GM10266 (cell line): ENCODE data around the gene ANGEL1.

Experiments
- DNase-seq: peaks from one replicate; pipeline ENCODE4 v3.0.0; 2012; ENCODE audit errors: extremely low spot score
- TF ChIP-seq, protein P1 (sequence below): IDR thresholded peaks from 2 replicates; pipeline ENCODE4 v1.5.1; 2012; ENCODE audit warnings: mild to moderate bottlenecking, low read depth; ENCODE audit not compliant: control insufficient read depth, insufficient read depth; ENCODE audit errors: missing control alignments

Gene ANGEL1

DNA sequence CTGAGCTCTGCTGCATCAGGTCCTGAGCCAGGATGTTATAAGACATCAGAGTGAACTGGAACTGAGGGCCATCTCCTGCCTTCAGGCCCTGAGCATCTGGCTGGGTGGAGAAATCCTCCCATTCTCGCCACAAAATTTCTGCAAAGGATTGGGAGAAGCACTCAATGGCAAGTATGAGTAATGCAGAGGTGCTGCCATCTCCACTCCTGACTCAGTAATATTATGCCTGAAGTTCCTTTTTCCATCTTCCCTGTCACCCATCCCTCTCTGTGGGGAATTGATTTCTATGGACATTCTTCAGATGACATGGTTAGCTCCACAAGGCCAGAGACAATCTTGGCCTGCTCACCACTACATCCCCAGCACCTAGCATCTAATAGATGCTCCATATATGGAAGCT, 4.7 kb downstream of the ANGEL1 start:
- TF ChIP-seq, protein P1, sequence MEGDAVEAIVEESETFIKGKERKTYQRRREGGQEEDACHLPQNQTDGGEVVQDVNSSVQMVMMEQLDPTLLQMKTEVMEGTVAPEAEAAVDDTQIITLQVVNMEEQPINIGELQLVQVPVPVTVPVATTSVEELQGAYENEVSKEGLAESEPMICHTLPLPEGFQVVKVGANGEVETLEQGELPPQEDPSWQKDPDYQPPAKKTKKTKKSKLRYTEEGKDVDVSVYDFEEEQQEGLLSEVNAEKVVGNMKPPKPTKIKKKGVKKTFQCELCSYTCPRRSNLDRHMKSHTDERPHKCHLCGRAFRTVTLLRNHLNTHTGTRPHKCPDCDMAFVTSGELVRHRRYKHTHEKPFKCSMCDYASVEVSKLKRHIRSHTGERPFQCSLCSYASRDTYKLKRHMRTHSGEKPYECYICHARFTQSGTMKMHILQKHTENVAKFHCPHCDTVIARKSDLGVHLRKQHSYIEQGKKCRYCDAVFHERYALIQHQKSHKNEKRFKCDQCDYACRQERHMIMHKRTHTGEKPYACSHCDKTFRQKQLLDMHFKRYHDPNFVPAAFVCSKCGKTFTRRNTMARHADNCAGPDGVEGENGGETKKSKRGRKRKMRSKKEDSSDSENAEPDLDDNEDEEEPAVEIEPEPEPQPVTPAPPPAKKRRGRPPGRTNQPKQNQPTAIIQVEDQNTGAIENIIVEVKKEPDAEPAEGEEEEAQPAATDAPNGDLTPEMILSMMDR = no peak
- DNase-seq = no peak

GRCh38 chr14:76806446-76806845, 6.2 kb downstream of the ANGEL1 start:
- no peak for DNase-seq
- TF ChIP-seq, protein P1 = no peak

DNA sequence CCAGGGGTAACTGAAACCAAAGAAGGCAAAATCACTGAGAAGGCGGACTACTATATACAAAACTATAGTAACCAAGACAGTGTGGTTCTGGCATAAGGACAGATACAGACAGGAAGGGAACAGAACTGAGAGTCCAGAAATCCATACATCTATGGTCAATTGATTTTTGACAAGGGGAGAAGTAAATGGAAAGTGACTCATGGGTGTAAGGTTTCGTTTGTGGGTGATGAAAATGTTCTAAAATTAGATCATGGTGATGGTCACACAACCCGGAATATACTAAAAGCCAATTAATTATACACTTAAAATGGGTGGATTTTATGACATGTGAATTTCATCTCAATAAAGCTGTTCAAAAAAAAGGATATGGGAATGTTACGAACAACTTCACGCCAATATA, 18.7 kb downstream of the ANGEL1 start:
- no peak for DNase-seq
- TF ChIP-seq, protein P1 = no peak

GRCh38 chr14:76793324-76793723, 19.4 kb downstream of the ANGEL1 start:
- TF ChIP-seq, protein P1 = no peak
- DNase-seq = no peak

GRCh38 chr14:76792422-76792821, 20.3 kb downstream of the ANGEL1 start:
- TF ChIP-seq, protein P1 = no peak

GRCh38 chr14:76786601-76787000, 26.1 kb downstream of the ANGEL1 start:
- TF ChIP-seq, protein P1 = no peak
- no peak for DNase-seq

More at GRCh38 chr14:76792422-76792821, 20.3 kb downstream of the ANGEL1 start:
- no peak for DNase-seq

GRCh38 chr14:76784881-76785280, 27.8 kb downstream of the ANGEL1 start:
- peak; percentile 89 for DNase-seq
- TF ChIP-seq, protein P1 = peak; percentile 65
